IMR-90 (cell line): ENCODE data around the gene KCNQ1. TPM values are rescaled to one million over a fixed set of nuclear protein-coding genes. Genes with fewer than 3 reads are reported as not detected.

Experiments
- ATAC-seq: fragments of 200-7000 bp; cut with Tn5 transposase; 2 replicates; pipeline ENCODE4 v1.9.1; 2020; ENCODE audit warnings: low read depth, mild to moderate bottlenecking, moderate library complexity
- BruUV-seq: library from RNA; stranded (reverse); fragments of 400-500 nt; replicated peaks from 2 replicates; lab custom pipeline; 2021; lab: Mats Ljungman, UMichigan
- CTCF ChIA-PET: fragments of 300-600 bp; formaldehyde crosslinking; extraction: SDS; loops from one replicate; lab custom pipeline; 2021; ENCODE audit warnings: antibody characterized with exemption; lab: Yijun Ruan, JAX
- POLR2A ChIA-PET: fragments of 300-600 bp; sonication (Branson Sonifier 250); formaldehyde crosslinking; loops from one replicate; lab custom pipeline; 2022; ENCODE audit warnings: antibody characterized with exemption; ENCODE audit not compliant: unreplicated experiment; lab: Charles Lee
- DNase-seq: peaks from one replicate; pipeline ENCODE4 v3.0.0; 2013
- H2AFZ ChIP-seq: replicated peaks from 2 replicates; pipeline ENCODE3; 2013; ENCODE audit warnings: low read length, mild to moderate bottlenecking; ENCODE audit not compliant: poor library complexity
- H2AK5ac ChIP-seq: 2 replicates; pipeline ENCODE4 v1.6.1; 2013; ENCODE audit warnings: low read depth, low read length, inconsistent platforms
- H2AK9ac ChIP-seq: replicated peaks from 2 replicates; pipeline ENCODE3; 2013; ENCODE audit warnings: mild to moderate bottlenecking, low read depth, low read length, moderate library complexity; ENCODE audit not compliant: poor library complexity
- H2BK120ac ChIP-seq: 2 replicates; pipeline ENCODE4 v1.6.1; 2013; ENCODE audit warnings: low read depth, low read length, inconsistent platforms
- H2BK15ac ChIP-seq: 3 replicates; pipeline ENCODE4 v1.6.1; 2013; ENCODE audit warnings: low read depth, low read length, inconsistent platforms
- H2BK20ac ChIP-seq: 2 replicates; pipeline ENCODE4 v1.6.1; 2013; ENCODE audit warnings: low read depth, mild to moderate bottlenecking, inconsistent platforms, low read length, moderate library complexity
- H2BK5ac ChIP-seq: 2 replicates; pipeline ENCODE4 v1.6.1; 2013; ENCODE audit warnings: mild to moderate bottlenecking, low read depth, low read length, inconsistent platforms; ENCODE audit not compliant: poor library complexity, severe bottlenecking
- H3K14ac ChIP-seq: replicated peaks from 2 replicates; pipeline ENCODE4 v1.6.1; 2013; ENCODE audit warnings: low read depth, low read length, inconsistent platforms
- H3K18ac ChIP-seq: 2 replicates; pipeline ENCODE4 v1.6.1; 2013; ENCODE audit warnings: low read depth, low read length, control low read depth
- H3K23ac ChIP-seq: 2 replicates; pipeline ENCODE4 v1.6.1; 2013; ENCODE audit warnings: low read depth, low read length, inconsistent platforms
- H3K27ac ChIP-seq: 2 replicates; pipeline ENCODE4 v1.5.1; 2013; ENCODE audit warnings: mild to moderate bottlenecking, control low read depth, low read length; ENCODE audit not compliant: insufficient read depth
- H3K27me3 ChIP-seq: 2 replicates; pipeline ENCODE4 v1.6.1; 2013; ENCODE audit warnings: low read length; ENCODE audit not compliant: control insufficient read depth, insufficient read depth
- H3K36me3 ChIP-seq: 2 replicates; pipeline ENCODE4 v1.6.1; 2013; ENCODE audit warnings: low read length, mixed read lengths; ENCODE audit not compliant: control insufficient read depth, insufficient read depth
- H3K4ac ChIP-seq: 2 replicates; pipeline ENCODE4 v1.6.1; 2013; ENCODE audit warnings: low read depth, low read length, inconsistent platforms
- H3K4me1 ChIP-seq: 2 replicates; pipeline ENCODE4 v1.6.1; 2013; ENCODE audit warnings: low read length, mixed read lengths; ENCODE audit not compliant: control insufficient read depth, insufficient read depth
- H3K4me2 ChIP-seq: 2 replicates; pipeline ENCODE4 v1.6.1; 2013; ENCODE audit warnings: low read depth, mild to moderate bottlenecking, control low read depth, low read length, moderate library complexity
- H3K4me3 ChIP-seq: 2 replicates; pipeline ENCODE4 v1.5.1; 2013; ENCODE audit warnings: low read depth, mild to moderate bottlenecking, control low read depth, low read length, moderate library complexity; ENCODE audit not compliant: insufficient read depth
- H3K56ac ChIP-seq: 2 replicates; pipeline ENCODE4 v1.6.1; 2013; ENCODE audit warnings: low read length, inconsistent platforms; ENCODE audit not compliant: insufficient read depth; ENCODE audit errors: extremely low read depth
- H3K79me1 ChIP-seq, 2 experiments: 2 replicates each; pipeline ENCODE4 v1.6.1; 2013; ENCODE audit warnings: low read length in 2 of 2, inconsistent platforms in 1 of 2, low read depth in 1 of 2
- H3K9ac ChIP-seq: 2 replicates; pipeline ENCODE4 v1.6.1; 2013; ENCODE audit warnings: low read depth, low read length, control low read depth
- H3K9me1 ChIP-seq: 2 replicates; pipeline ENCODE4 v1.6.1; 2013; ENCODE audit warnings: low read length, inconsistent platforms; ENCODE audit not compliant: insufficient read depth
- H3K9me3 ChIP-seq: 2 replicates; pipeline ENCODE4 v1.6.1; 2013; ENCODE audit warnings: low read length; ENCODE audit not compliant: control insufficient read depth, insufficient read depth
- H4K20me1 ChIP-seq: 2 replicates; pipeline ENCODE4 v1.6.1; 2013; ENCODE audit warnings: low read length, inconsistent platforms; ENCODE audit not compliant: insufficient read depth
- H4K5ac ChIP-seq: 2 replicates; pipeline ENCODE4 v1.6.1; 2013; ENCODE audit warnings: mild to moderate bottlenecking, low read depth, low read length, control low read depth
- H4K8ac ChIP-seq, 2 experiments: 2 replicates each; pipeline ENCODE4 v1.6.1; 2013; ENCODE audit warnings: low read depth in 2 of 2, low read length in 2 of 2, control low read depth in 1 of 2, inconsistent platforms in 1 of 2
- H4K91ac ChIP-seq: 2 replicates; pipeline ENCODE4 v1.6.1; 2013; ENCODE audit warnings: low read depth, low read length, inconsistent platforms; ENCODE audit not compliant: insufficient read depth
- BHLHE40 ChIP-seq: fragments of 150-350 bp; IDR thresholded peaks from 2 replicates; pipeline ENCODE4 v1.6.1; 2016; ENCODE audit warnings: mild to moderate bottlenecking, low read depth, low read length
- CEBPB ChIP-seq: IDR thresholded peaks from 2 replicates; pipeline ENCODE4 v1.6.1; 2012; ENCODE audit warnings: low read depth, low read length, improper control_type of control experiment
- ELK1 ChIP-seq: fragments of 150-350 bp; IDR thresholded peaks from 2 replicates; pipeline ENCODE4 v1.6.1; 2016; ENCODE audit warnings: low read depth, mild to moderate bottlenecking, low read length, moderate library complexity, borderline replicate concordance
- FOS ChIP-seq: fragments of 150-350 bp; IDR thresholded peaks from 2 replicates; pipeline ENCODE4 v1.6.1; 2016; ENCODE audit warnings: low read depth, low read length
- MAFK ChIP-seq: IDR thresholded peaks from 2 replicates; pipeline ENCODE4 v1.6.1; 2012; ENCODE audit warnings: low read depth, low read length, improper control_type of control experiment
- MAZ ChIP-seq: IDR thresholded peaks from 2 replicates; pipeline ENCODE4 v1.6.1; 2012; ENCODE audit warnings: low read depth, mild to moderate bottlenecking, low read length, improper control_type of control experiment, moderate library complexity, borderline replicate concordance
- MXI1 ChIP-seq: IDR thresholded peaks from 2 replicates; pipeline ENCODE4 v1.6.1; 2012; ENCODE audit warnings: low read depth, mild to moderate bottlenecking, low read length, moderate library complexity, borderline replicate concordance
- POLR2A ChIP-seq: IDR thresholded peaks from 2 replicates; pipeline ENCODE4 v1.6.1; 2012; ENCODE audit warnings: mild to moderate bottlenecking, low read depth, low read length
- RFX5 ChIP-seq: IDR thresholded peaks from 2 replicates; pipeline ENCODE4 v1.8.0; 2012; ENCODE audit warnings: low read depth, mild to moderate bottlenecking, low read length, moderate library complexity
- SMC3 ChIP-seq: fragments of 150-350 bp; IDR thresholded peaks from 2 replicates; pipeline ENCODE4 v1.6.1; 2016; ENCODE audit warnings: low read depth, mild to moderate bottlenecking, antibody characterized with exemption, low read length, moderate library complexity
- WGBS, 2 experiments: methylation state at CpG; one replicate each; pipeline versions ENCODE4 v1.1.5 to v1.1.7; 2013; ENCODE audit warnings: missing lambda C conversion rate in 2 of 2; ENCODE audit not compliant: insufficient read length in 1 of 2; ENCODE audit errors: extremely low coverage in 2 of 2; 5-methylcytosine and 5-hydroxymethylcytosine counted together
- dilution Hi-C: fragments of 300-500 bp; cut with HindIII; formaldehyde crosslinking; loops from one replicate; pipeline ENCODE4 v1.14.3; 2018; ENCODE audit warnings: low sequenced_read_pairs; ENCODE audit not compliant: unreplicated experiment
- in situ Hi-C: fragments of 300-500 bp; cut with MboI; formaldehyde crosslinking; loops from 3 replicates; pipeline ENCODE4 v1.14.3; 2019; ENCODE audit warnings: low sequenced_read_pairs, inconsistent platforms, mixed read lengths
- intact Hi-C: fragments of 100-400 bp; cut with micrococcal nuclease; formaldehyde crosslinking; loops from 2 replicates; pipeline ENCODE4 v1.10.0; 2022
- polyA plus RNA-seq, 3 experiments: library from polyadenylated mRNA; depleted of rRNA; stranded (reverse); fragments of >200 nt; gene quantifications; 2 replicates each; pipeline ENCODE4 v1.2.3, GENCODE V29; 2012; ENCODE audit warnings: low replicate concordance in 1 of 3
- total RNA-seq: library from RNA; depleted of rRNA; stranded (reverse); fragments of >200 nt; gene quantifications from 2 replicates; pipeline ENCODE4 v1.2.3, GENCODE V29; 2012

Gene KCNQ1
- total and polyA plus RNA-seq, 2 of the 4 experiments (the other 2 are of a cell fraction): 0.07 TPM; not detected in 1

GRCh38 chr11:2525941-2526807, 81.4 kb downstream of the KCNQ1 start:
- no peak overlapping the region for H3K23ac ChIP-seq
- no TSS peak for BruUV-seq
- no peaks in the 10 kb centered on the region for H4K20me1 ChIP-seq
- no peaks in the 10 kb centered on the region for H3K36me3 ChIP-seq
- H3K27me3 ChIP-seq: peaks cover 43% of the 10 kb centered on the region
- CTCF ChIA-PET: no interaction called here
- TF ChIP-seq BHLHE40 (no peak), MAFK (no peak), SMC3 (no peak), RFX5 (no peak), MXI1 (no peak), FOS (no peak), CEBPB (no peak), ELK1 (no peak), POLR2A (no peak), MAZ (no peak)
- ATAC-seq: no peak
- H3K79me1 ChIP-seq: no peaks in the 10 kb centered on the region
- no peak overlapping the region for H2AFZ ChIP-seq
- no peak overlapping the region for H2BK5ac ChIP-seq
- no peak overlapping the region for H2BK20ac ChIP-seq
- no peak overlapping the region for H3K56ac ChIP-seq
- H3K27ac ChIP-seq: no peak overlapping the region
- in situ Hi-C loops (no loop called here), intact Hi-C loops (no loop called here), dilution Hi-C loops (no loop called here)
- no peak overlapping the region for H2AK9ac ChIP-seq
- no peak overlapping the region for H3K9ac ChIP-seq
- H3K4me2 ChIP-seq: no peak overlapping the region
- no peak overlapping the region for H4K91ac ChIP-seq
- no peak overlapping the region for H4K8ac ChIP-seq
- no peak overlapping the region for H3K4ac ChIP-seq
- no peaks in the 10 kb centered on the region for H3K9me1 ChIP-seq
- H2BK120ac ChIP-seq: no peak overlapping the region
- no peak overlapping the region for H2BK15ac ChIP-seq
- H3K4me3 ChIP-seq: no peak overlapping the region
- no peak overlapping the region for H2AK5ac ChIP-seq
- no peaks in the 10 kb centered on the region for H3K9me3 ChIP-seq
- DNase-seq: no peak
- no peak overlapping the region for H4K5ac ChIP-seq
- WGBS, 2 experiments: 63% methylated on average over 7 of the region's 15 CpGs; no CpG with 5 or more reads in 1 of the 2 experiments
- POLR2A ChIA-PET: no interaction called here
- no peak overlapping the region for H3K14ac ChIP-seq
- H3K4me1 ChIP-seq: no peaks in the 10 kb centered on the region
- no peak overlapping the region for H3K18ac ChIP-seq
